ENCODE results near the gene AGPAT2.

DNA sequence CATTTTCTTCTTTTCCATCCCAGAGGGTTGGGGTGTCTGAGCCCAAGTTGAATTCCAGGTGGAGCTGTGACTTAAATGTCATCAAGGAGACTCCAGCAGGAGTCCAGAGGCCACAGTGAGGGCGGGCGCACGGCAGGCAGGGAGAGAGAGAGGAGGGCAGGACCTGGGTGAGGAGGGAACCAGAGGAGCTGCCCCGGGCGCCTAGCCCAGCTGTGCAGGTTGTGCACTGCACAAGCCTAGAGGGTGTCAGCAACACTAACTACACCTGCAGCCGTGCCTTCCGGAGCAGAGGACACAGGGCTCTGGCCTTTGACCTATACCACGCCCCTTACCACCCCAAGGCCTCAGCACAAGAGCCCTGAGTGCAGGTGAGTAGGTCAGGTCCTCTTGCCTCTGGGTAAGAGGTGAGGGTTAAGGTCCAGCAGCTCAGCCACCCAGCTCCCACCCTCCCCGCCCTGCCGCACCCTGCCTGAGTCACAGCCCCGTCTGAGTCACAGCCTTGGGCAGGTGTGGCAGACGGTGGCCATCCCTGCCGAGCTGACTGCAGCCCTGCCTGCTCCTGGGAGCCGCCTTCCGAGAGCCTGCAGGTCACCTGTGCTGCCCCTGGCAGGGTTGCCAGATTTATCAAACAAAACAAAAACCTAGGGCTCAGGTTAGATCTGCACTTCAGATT, 6.4 kb upstream of the AGPAT2 start:
- TF ChIP-seq EZH2 (IDR thresholded peaks at IDR 0.05; ENCODE audit: borderline replicate concordance, insufficient read depth, low read depth, low read length, poor library complexity, severe bottlenecking): no peak
- TF ChIP-seq, protein P1, sequence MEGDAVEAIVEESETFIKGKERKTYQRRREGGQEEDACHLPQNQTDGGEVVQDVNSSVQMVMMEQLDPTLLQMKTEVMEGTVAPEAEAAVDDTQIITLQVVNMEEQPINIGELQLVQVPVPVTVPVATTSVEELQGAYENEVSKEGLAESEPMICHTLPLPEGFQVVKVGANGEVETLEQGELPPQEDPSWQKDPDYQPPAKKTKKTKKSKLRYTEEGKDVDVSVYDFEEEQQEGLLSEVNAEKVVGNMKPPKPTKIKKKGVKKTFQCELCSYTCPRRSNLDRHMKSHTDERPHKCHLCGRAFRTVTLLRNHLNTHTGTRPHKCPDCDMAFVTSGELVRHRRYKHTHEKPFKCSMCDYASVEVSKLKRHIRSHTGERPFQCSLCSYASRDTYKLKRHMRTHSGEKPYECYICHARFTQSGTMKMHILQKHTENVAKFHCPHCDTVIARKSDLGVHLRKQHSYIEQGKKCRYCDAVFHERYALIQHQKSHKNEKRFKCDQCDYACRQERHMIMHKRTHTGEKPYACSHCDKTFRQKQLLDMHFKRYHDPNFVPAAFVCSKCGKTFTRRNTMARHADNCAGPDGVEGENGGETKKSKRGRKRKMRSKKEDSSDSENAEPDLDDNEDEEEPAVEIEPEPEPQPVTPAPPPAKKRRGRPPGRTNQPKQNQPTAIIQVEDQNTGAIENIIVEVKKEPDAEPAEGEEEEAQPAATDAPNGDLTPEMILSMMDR (IDR thresholded peaks at IDR 0.05): no peak

Data from B cell (primary cell).